Panc1 (cell line): ENCODE measurements around the gene SNRPB2. TPM values are rescaled to one million over a fixed set of nuclear protein-coding genes. Genes with fewer than 3 reads are reported as not detected.

Experiments used
- ATAC-seq: fragments of 200-7000 bp; cut with Tn5 transposase; 2 replicates; pipeline ENCODE4 v1.9.1; 2020; ENCODE audit warnings: mild to moderate bottlenecking, moderate library complexity
- BruUV-seq: library from RNA; stranded (reverse); fragments of 400-500 nt; replicated peaks from 2 replicates; lab custom pipeline; 2021; lab: Mats Ljungman, UMichigan
- CTCF ChIA-PET: fragments of 300-600 bp; sonication (Branson Sonifier 250); formaldehyde crosslinking; loops from one replicate; lab custom pipeline; 2022; ENCODE audit warnings: antibody characterized with exemption; lab: Charles Lee
- POLR2A ChIA-PET: fragments of 300-600 bp; sonication (Branson Sonifier 250); formaldehyde crosslinking; loops from one replicate; lab custom pipeline; 2022; ENCODE audit warnings: antibody characterized with exemption; lab: Charles Lee
- DNase-seq: peaks from one replicate; pipeline ENCODE4 v3.0.0-alpha.2; 2010; ENCODE audit warnings: low read depth, low spot score
- H3K27ac ChIP-seq: 2 replicates; pipeline ENCODE4 v1.5.1; 2011; ENCODE audit warnings: mild to moderate bottlenecking, low read length, inconsistent platforms
- H3K27me3 ChIP-seq: fragments of 200-500 bp; sonication (Bioruptor generic); 2 replicates; pipeline ENCODE4 v1.6.0; 2014; ENCODE audit warnings: low read length, inconsistent platforms; ENCODE audit not compliant: control insufficient read depth, insufficient read depth
- H3K36me3 ChIP-seq: fragments of 200-500 bp; sonication (Bioruptor generic); 2 replicates; pipeline ENCODE4 v1.5.1; 2014; ENCODE audit warnings: inconsistent platforms, mild to moderate bottlenecking, low read length, moderate library complexity; ENCODE audit not compliant: control insufficient read depth, insufficient read depth
- H3K4me1 ChIP-seq: 2 replicates; pipeline ENCODE4 v1.5.1; 2011; ENCODE audit warnings: inconsistent platforms, mild to moderate bottlenecking, low read length, moderate library complexity; ENCODE audit not compliant: control insufficient read depth, insufficient read depth
- H3K4me3 ChIP-seq, 2 experiments: 2 replicates each; pipeline ENCODE4 v1.5.1; 2011 to 2012; ENCODE audit warnings: low read depth in 2 of 2, low read length in 2 of 2, mild to moderate bottlenecking in 2 of 2, inconsistent platforms in 1 of 2, moderate library complexity in 1 of 2
- H3K9me3 ChIP-seq: fragments of 200-500 bp; sonication (Bioruptor generic); 2 replicates; pipeline ENCODE4 v1.5.1; 2014; ENCODE audit warnings: low read depth, mild to moderate bottlenecking, inconsistent platforms, low read length, moderate library complexity; ENCODE audit not compliant: control insufficient read depth, insufficient read depth
- POLR2AphosphoS5 ChIP-seq: IDR thresholded peaks from 2 replicates; pipeline ENCODE4 v1.6.1; 2012; ENCODE audit warnings: mild to moderate bottlenecking, low read depth, low read length, moderate library complexity
- SIN3A ChIP-seq: IDR thresholded peaks from 2 replicates; pipeline ENCODE4 v1.6.1; 2012; ENCODE audit warnings: low read depth, mild to moderate bottlenecking, low read length, moderate library complexity, borderline replicate concordance; ENCODE audit not compliant: insufficient read depth
- TCF7L2 ChIP-seq: IDR thresholded peaks from 2 replicates; pipeline ENCODE4 v1.6.1; 2011; ENCODE audit warnings: mild to moderate bottlenecking, low read depth, low read length, inconsistent platforms
- in situ Hi-C: cut with HindIII; loops from 2 replicates; pipeline ENCODE4 v1.10.0; 2016; ENCODE audit warnings: low sequenced_read_pairs, low pct_unique_long_range_greater_than_20kb
- intact Hi-C: fragments of 100-400 bp; cut with micrococcal nuclease; formaldehyde crosslinking; loops from one replicate; pipeline ENCODE4 v1.10.0; 2022; ENCODE audit not compliant: unreplicated experiment
- total RNA-seq: library from RNA; stranded (reverse); gene quantifications from one replicate; pipeline ENCODE4 v1.2.1, GENCODE V29; 2021; ENCODE audit not compliant: unreplicated experiment
- TF ChIP-seq, protein P1 (sequence below): fragments of 450-650 bp; IDR thresholded peaks from 2 replicates; pipeline ENCODE4 v1.5.1; 2017; ENCODE audit warnings: mild to moderate bottlenecking
- TF ChIP-seq, protein P2 (sequence below), 2 experiments: IDR thresholded peaks; 2 replicates each; pipeline ENCODE4 v1.6.1; 2011 to 2012; ENCODE audit warnings: low read depth in 2 of 2, control low read depth in 1 of 2, low read length in 1 of 2, mild to moderate bottlenecking in 1 of 2, moderate library complexity in 1 of 2; ENCODE audit not compliant: insufficient read depth in 1 of 2

SNRPB2 gene
- total RNA-seq, 1 experiment from 2014 or later: 68.5 TPM

DNA sequence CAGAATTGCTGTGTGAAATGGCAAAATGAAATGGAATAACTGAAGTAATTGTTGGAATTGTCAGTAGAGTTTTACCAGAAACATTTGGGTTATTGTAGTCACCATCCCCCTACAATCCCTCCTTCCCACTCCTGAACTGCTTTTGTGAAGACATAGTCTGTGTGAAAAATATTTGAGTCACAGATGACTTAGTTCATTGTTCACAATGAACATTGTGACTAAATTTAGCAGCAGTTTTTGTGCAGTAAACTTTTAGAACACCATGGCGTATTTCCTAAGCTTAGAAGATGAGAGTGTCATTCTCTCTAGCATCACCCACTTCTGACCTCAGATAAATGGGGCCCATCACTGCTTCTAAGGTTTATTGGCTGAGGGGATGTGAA is 29.3 kb downstream of the SNRPB2 start:
- Histone ChIP-seq H3K27me3 (peaks cover 8% of the 10 kb centered on the region), H3K36me3 (no peaks in the 10 kb centered on the region), H3K4me1 (no peaks in the 10 kb centered on the region), H3K4me3 (no peak overlapping the region), H3K9me3 (no peaks in the 10 kb centered on the region), H3K27ac (no peak overlapping the region)
- ChIA-PET POLR2A (no interaction called here), CTCF (no interaction called here)
- no TSS peak for BruUV-seq
- DNase-seq: no peak
- ATAC-seq: no peak
- in situ Hi-C loops (no loop called here), intact Hi-C loops (no loop called here)
- TF ChIP-seq, protein P1, sequence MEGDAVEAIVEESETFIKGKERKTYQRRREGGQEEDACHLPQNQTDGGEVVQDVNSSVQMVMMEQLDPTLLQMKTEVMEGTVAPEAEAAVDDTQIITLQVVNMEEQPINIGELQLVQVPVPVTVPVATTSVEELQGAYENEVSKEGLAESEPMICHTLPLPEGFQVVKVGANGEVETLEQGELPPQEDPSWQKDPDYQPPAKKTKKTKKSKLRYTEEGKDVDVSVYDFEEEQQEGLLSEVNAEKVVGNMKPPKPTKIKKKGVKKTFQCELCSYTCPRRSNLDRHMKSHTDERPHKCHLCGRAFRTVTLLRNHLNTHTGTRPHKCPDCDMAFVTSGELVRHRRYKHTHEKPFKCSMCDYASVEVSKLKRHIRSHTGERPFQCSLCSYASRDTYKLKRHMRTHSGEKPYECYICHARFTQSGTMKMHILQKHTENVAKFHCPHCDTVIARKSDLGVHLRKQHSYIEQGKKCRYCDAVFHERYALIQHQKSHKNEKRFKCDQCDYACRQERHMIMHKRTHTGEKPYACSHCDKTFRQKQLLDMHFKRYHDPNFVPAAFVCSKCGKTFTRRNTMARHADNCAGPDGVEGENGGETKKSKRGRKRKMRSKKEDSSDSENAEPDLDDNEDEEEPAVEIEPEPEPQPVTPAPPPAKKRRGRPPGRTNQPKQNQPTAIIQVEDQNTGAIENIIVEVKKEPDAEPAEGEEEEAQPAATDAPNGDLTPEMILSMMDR: no peak
- no peak for TF ChIP-seq TCF7L2
- TF ChIP-seq SIN3A: no peak
- no peak for TF ChIP-seq POLR2AphosphoS5
- TF ChIP-seq, protein P2, sequence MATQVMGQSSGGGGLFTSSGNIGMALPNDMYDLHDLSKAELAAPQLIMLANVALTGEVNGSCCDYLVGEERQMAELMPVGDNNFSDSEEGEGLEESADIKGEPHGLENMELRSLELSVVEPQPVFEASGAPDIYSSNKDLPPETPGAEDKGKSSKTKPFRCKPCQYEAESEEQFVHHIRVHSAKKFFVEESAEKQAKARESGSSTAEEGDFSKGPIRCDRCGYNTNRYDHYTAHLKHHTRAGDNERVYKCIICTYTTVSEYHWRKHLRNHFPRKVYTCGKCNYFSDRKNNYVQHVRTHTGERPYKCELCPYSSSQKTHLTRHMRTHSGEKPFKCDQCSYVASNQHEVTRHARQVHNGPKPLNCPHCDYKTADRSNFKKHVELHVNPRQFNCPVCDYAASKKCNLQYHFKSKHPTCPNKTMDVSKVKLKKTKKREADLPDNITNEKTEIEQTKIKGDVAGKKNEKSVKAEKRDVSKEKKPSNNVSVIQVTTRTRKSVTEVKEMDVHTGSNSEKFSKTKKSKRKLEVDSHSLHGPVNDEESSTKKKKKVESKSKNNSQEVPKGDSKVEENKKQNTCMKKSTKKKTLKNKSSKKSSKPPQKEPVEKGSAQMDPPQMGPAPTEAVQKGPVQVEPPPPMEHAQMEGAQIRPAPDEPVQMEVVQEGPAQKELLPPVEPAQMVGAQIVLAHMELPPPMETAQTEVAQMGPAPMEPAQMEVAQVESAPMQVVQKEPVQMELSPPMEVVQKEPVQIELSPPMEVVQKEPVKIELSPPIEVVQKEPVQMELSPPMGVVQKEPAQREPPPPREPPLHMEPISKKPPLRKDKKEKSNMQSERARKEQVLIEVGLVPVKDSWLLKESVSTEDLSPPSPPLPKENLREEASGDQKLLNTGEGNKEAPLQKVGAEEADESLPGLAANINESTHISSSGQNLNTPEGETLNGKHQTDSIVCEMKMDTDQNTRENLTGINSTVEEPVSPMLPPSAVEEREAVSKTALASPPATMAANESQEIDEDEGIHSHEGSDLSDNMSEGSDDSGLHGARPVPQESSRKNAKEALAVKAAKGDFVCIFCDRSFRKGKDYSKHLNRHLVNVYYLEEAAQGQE (IDR thresholded peaks at IDR 0.05; ENCODE audit: insufficient read depth in 1 of 2, low read depth in 2 of 2, low read length in 1 of 2): no peak

DNA sequence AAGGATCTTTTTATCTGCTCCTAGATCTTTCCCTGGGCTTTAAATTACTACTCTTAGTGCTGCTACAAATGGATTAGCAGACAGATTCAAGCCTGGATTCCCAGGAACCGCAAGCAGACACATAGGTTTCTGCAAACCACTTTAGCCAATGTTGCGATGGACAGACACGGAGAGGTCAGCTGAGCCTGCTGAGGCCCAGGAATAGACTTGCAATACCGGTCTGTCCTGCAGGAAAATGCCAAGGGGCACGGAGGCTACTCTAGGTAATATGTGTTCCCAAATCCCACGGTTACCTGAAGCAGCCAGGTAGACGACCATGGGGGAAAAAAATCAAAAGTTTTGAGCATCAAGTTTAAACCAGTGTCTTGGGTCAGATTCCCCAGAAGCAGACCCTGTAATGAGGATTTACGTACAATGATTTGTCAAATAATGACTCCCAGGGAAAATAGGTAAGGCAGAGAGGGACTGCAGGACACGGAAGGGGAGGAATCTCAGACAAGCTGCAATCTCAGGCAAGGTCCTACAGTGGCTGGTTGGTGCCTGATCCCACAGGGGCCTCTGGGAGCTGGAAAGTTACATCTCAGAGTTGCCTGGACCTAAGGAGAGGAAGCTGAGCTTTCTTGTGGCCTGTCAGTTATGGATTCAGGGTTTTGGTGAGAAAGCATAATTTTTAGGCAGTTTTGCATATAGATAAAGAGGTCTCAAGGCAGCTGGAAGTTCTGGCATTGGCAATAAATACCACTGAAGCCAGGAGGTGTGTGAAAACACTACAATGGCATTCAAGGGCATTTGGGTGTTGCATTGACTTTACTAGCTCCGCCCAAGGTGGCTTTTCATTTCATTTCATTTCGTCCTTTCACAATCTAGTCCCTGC is 30.8 kb downstream of the SNRPB2 start:
- no peak overlapping the region for H3K4me3 ChIP-seq
- H3K27me3 ChIP-seq: peaks cover 14% of the 10 kb centered on the region
- BruUV-seq: no TSS peak
- H3K4me1 ChIP-seq: no peaks in the 10 kb centered on the region
- H3K9me3 ChIP-seq: no peaks in the 10 kb centered on the region
- in situ Hi-C loops (no loop called here), intact Hi-C loops (loop anchor here (10.0 kb wide), 1 partner anchor 246 kb away; no protein-coding TSS in a partner anchor)
- H3K36me3 ChIP-seq: no peaks in the 10 kb centered on the region
- ATAC-seq: peak; percentile 51; the same call in 1 of the 2 replicates
- no peak for DNase-seq
- TF ChIP-seq, protein P2 (IDR thresholded peaks at IDR 0.05; ENCODE audit: insufficient read depth in 1 of 2, low read depth in 2 of 2, low read length in 1 of 2): no peak
- TF ChIP-seq POLR2AphosphoS5 (no peak), SIN3A (no peak), TCF7L2 (no peak)
- TF ChIP-seq, protein P1: no peak
- CTCF ChIA-PET: no interaction called here
- POLR2A ChIA-PET: no interaction called here
- no peak overlapping the region for H3K27ac ChIP-seq
